ENCODE results near the gene ARID3B. TPM values are rescaled to one million over a fixed set of nuclear protein-coding genes. Genes with fewer than 3 reads are reported as not detected.

Gene ARID3B
- total RNA-seq, 1 experiment from 2014 or later: 19.0 TPM

DNA sequence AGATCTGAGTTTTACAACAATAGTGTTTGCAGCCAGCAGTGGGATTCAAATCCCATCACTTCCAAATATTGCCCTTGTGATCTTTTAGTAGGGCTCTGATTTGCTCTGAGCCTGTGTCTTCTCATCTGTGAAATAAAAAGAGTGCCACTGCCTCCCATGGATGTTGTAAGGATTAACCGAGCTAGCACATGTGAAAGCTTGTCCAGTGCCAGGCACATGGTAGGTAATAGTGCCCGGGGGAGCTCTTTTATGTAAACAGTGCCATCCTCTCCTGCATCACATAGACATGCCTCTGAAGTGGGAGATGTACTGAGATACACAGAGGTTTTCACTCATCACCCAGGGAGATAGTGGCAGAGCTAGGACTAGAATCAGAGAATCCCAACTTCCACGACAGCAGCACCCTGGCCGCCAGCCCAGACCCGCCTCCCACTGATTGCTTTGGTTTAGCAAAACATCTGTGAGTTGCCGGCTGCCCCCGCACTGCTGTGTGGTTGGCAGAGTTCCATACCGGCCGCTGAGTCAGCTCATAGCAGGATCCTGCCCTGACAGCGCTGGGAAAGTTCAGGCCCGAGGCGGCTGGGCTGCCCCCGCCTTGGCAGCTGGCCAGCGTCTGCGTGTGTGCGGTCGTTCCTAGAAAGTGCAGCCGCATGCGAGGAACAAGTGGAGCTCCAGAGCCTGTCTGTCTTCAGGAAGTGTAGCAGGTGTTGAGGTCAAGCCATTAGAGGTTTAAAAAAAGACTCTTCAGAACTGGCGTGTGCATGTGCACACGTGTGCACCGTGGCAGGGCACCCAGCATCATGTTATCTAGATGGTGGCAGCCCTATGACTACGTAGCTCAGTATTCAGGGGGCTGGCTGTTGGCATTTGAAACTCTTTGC, 5.0 kb downstream of the ARID3B start:
- H3K4me2 ChIP-seq (ENCODE audit: low read length): peak overlapping the region; percentile 79
- no peak overlapping the region for H2AFZ ChIP-seq (ENCODE audit: low read length)
- H3K4me1 ChIP-seq (ENCODE audit: insufficient read depth, low read length): peaks cover 33% of the 10 kb centered on the region
- no peaks in the 10 kb centered on the region for H3F3A ChIP-seq (ENCODE audit: low read length, unreplicated experiment)
- H3K4me3 ChIP-seq (ENCODE audit: low read length): peak overlapping the region; percentile 48
- H3K9me3 ChIP-seq (ENCODE audit: low read length): no peaks in the 10 kb centered on the region
- H4K20me1 ChIP-seq (ENCODE audit: low read length): peaks cover 56% of the 10 kb centered on the region
- no peak overlapping the region for H3K27ac ChIP-seq (ENCODE audit: low read length)
- ChIA-PET POLR2A (ENCODE audit: unreplicated experiment) (no interaction called here), CTCF (interaction anchor here (0.5 to 1.3 kb wide), 3 partner anchors 12 to 85 kb away, joined by 3 to 6 read pairs (median 4); partner anchors contain the start of gene UBL7)
- no peaks in the 10 kb centered on the region for H3K9me2 ChIP-seq (replicated peaks; ENCODE audit: low read length)
- peaks cover 30% of the 10 kb centered on the region; the same call in 1 of the 2 replicates for H3K36me3 ChIP-seq (ENCODE audit: low read depth, low read length)
- ATAC-seq (peak; percentile 70), DNase-seq (peak; percentile 99)
- peaks cover 90% of the 10 kb centered on the region for H3K79me2 ChIP-seq (ENCODE audit: low read length)
- H3K9ac ChIP-seq (ENCODE audit: low read length): no peak overlapping the region
- TF ChIP-seq EZH2phosphoT487 (IDR thresholded peaks at IDR 0.05; ENCODE audit: borderline replicate concordance, low read length) (peak; percentile 69), EZH2 (IDR thresholded peaks at IDR 0.05; ENCODE audit: low read length, unreplicated experiment) (no peak)
- TF ChIP-seq, protein P1, sequence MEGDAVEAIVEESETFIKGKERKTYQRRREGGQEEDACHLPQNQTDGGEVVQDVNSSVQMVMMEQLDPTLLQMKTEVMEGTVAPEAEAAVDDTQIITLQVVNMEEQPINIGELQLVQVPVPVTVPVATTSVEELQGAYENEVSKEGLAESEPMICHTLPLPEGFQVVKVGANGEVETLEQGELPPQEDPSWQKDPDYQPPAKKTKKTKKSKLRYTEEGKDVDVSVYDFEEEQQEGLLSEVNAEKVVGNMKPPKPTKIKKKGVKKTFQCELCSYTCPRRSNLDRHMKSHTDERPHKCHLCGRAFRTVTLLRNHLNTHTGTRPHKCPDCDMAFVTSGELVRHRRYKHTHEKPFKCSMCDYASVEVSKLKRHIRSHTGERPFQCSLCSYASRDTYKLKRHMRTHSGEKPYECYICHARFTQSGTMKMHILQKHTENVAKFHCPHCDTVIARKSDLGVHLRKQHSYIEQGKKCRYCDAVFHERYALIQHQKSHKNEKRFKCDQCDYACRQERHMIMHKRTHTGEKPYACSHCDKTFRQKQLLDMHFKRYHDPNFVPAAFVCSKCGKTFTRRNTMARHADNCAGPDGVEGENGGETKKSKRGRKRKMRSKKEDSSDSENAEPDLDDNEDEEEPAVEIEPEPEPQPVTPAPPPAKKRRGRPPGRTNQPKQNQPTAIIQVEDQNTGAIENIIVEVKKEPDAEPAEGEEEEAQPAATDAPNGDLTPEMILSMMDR (conservative IDR thresholded peaks at IDR 0.05; ENCODE audit: low read depth, low read length): peak; percentile 38; the same call in 1 of the 2 replicates
- no peaks in the 10 kb centered on the region for H3K27me3 ChIP-seq (ENCODE audit: low read length)
- intact Hi-C loops (cut with micrococcal nuclease): loop anchor here (10.0 kb wide), 2 partner anchors 161 to 389 kb away; partner anchors contain the start of gene COX5A
- no TSS peak for BruUV-seq (replicated peaks)

DNA sequence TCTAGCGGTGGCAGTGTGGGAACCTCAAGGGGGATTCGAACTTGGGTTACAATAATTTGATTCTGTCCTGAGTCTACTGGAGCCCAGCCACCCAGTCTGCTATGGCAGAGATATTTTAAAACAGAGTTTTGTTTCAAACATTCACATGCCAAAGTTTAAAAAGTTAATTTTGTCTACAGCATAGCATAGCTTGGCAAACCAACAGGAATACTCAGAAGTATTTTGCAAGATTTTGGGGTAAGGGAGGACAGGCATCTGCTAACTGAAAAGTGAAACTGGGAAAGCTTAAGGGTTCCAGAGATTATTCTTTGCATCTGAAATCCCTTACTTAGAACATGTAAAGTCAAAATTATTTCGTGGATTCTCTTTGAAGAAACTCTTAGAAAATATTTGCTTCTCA, 6.6 kb downstream of the ARID3B start:
- Histone ChIP-seq H3K4me3 (ENCODE audit: low read length) (no peak overlapping the region), H3K4me2 (ENCODE audit: low read length) (no peak overlapping the region), H3K79me2 (ENCODE audit: low read length) (peaks cover 88% of the 10 kb centered on the region), H3K4me1 (ENCODE audit: insufficient read depth, low read length) (peaks cover 26% of the 10 kb centered on the region), H4K20me1 (ENCODE audit: low read length) (peaks cover 53% of the 10 kb centered on the region), H3K9me2 (replicated peaks; ENCODE audit: low read length) (no peaks in the 10 kb centered on the region), H3K9me3 (ENCODE audit: low read length) (no peaks in the 10 kb centered on the region), H3K27ac (ENCODE audit: low read length) (no peak overlapping the region), H3K27me3 (ENCODE audit: low read length) (no peaks in the 10 kb centered on the region), H3F3A (ENCODE audit: low read length, unreplicated experiment) (no peaks in the 10 kb centered on the region), H3K36me3 (ENCODE audit: low read depth, low read length) (peaks cover 32% of the 10 kb centered on the region; the same call in 1 of the 2 replicates), H2AFZ (ENCODE audit: low read length) (no peak overlapping the region), H3K9ac (ENCODE audit: low read length) (no peak overlapping the region)
- no TSS peak for BruUV-seq (replicated peaks)
- ATAC-seq (no peak), DNase-seq (no peak)
- ChIA-PET CTCF (no interaction called here), POLR2A (ENCODE audit: unreplicated experiment) (no interaction called here)
- intact Hi-C loops (cut with micrococcal nuclease): loop anchor here (10.0 kb wide), 2 partner anchors 163 to 387 kb away; partner anchors contain the start of gene COX5A
- TF ChIP-seq, protein P1 (conservative IDR thresholded peaks at IDR 0.05; ENCODE audit: low read depth, low read length): no peak
- TF ChIP-seq EZH2 (IDR thresholded peaks at IDR 0.05; ENCODE audit: low read length, unreplicated experiment) (no peak), EZH2phosphoT487 (IDR thresholded peaks at IDR 0.05; ENCODE audit: borderline replicate concordance, low read length) (no peak)
